Astrocyte of the cerebellum (primary cell): ENCODE measurements around the gene CDH6.

Experiments used
- DNase-seq: peaks from one replicate; pipeline ENCODE4 v3.0.0-alpha.2; 2011; ENCODE audit warnings: low read depth
- H3K4me3 ChIP-seq: 2 replicates; pipeline ENCODE4 v1.5.1; 2011; ENCODE audit warnings: mild to moderate bottlenecking, low read depth, low read length, moderate library complexity
- in situ Hi-C: cut with HindIII; loops from 2 replicates; pipeline ENCODE4 v1.10.0; 2017; ENCODE audit warnings: low sequenced_read_pairs
- TF ChIP-seq, protein P1 (sequence below): IDR thresholded peaks from 2 replicates; pipeline ENCODE4 v1.5.1; 2012; ENCODE audit warnings: low read length, low read depth, moderate library complexity, mild to moderate bottlenecking; ENCODE audit errors: missing control alignments

The CDH6 gene

DNA sequence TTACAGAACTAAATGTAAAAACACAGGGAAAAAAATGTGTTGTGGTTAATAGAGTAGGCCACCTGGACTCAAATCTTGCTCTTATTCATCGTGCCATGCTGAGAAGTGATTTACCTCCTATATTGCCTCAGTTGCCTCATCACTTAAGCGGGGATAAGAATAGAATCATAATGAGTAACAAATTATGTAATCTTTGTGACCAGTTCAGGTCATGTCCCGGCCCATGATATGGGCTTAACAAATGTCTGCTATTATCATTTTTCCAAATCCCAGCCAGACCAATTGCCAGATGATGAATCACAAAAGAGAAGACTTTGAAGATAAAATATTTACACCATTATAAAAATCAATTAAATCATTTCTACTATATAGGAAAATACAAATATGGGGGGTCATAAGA, 89.8 kb downstream of the CDH6 start:
- TF ChIP-seq, protein P1, sequence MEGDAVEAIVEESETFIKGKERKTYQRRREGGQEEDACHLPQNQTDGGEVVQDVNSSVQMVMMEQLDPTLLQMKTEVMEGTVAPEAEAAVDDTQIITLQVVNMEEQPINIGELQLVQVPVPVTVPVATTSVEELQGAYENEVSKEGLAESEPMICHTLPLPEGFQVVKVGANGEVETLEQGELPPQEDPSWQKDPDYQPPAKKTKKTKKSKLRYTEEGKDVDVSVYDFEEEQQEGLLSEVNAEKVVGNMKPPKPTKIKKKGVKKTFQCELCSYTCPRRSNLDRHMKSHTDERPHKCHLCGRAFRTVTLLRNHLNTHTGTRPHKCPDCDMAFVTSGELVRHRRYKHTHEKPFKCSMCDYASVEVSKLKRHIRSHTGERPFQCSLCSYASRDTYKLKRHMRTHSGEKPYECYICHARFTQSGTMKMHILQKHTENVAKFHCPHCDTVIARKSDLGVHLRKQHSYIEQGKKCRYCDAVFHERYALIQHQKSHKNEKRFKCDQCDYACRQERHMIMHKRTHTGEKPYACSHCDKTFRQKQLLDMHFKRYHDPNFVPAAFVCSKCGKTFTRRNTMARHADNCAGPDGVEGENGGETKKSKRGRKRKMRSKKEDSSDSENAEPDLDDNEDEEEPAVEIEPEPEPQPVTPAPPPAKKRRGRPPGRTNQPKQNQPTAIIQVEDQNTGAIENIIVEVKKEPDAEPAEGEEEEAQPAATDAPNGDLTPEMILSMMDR = no peak
- H3K4me3 ChIP-seq = no peak overlapping the region
- DNase-seq = no peak
- in situ Hi-C loops = no loop called here

DNA sequence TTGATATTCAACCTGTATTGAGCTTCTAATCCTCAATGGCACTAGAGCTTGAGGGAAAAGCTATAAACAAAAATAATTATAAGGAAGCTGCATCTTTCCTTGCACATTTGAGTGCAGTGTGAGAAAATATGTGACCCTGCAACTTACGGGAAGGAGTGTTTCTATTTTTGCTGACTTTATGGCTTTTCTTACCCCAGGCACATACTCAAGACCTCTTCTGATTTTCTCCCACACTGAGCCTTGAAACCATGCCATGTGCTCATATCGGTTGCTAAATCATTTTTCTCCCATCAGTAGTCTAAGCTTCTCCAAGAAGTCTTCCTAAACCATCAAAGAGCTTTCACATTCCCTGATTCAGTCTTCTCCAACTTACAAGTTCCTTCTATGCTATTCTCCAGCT, 91.5 kb downstream of the CDH6 start:
- DNase-seq = no peak
- TF ChIP-seq, protein P1 = no peak
- in situ Hi-C loops = no loop called here
- H3K4me3 ChIP-seq = no peak overlapping the region

GRCh38 chr5:31287985-31288384, 94.5 kb downstream of the CDH6 start:
- in situ Hi-C loops = no loop called here
- TF ChIP-seq, protein P1 = no peak
- no peak overlapping the region for H3K4me3 ChIP-seq
- DNase-seq = no peak

- in situ Hi-C loops = no loop called here
- TF ChIP-seq, protein P1 = no peak
- DNase-seq = no peak
- no peak overlapping the region for H3K4me3 ChIP-seq
These were observed 95.9 kb downstream of the CDH6 start for GRCh38 chr5:31289429-31289828.

GRCh38 chr5:31291323-31291854, 97.9 kb downstream of the CDH6 start:
- no peak for DNase-seq
- no peak overlapping the region for H3K4me3 ChIP-seq
- in situ Hi-C loops = no loop called here
- TF ChIP-seq, protein P1 = no peak

GRCh38 chr5:31300501-31300900, 107.0 kb downstream of the CDH6 start:
- TF ChIP-seq, protein P1 = no peak
- in situ Hi-C loops = no loop called here
- no peak for DNase-seq
- H3K4me3 ChIP-seq = no peak overlapping the region

- in situ Hi-C loops = no loop called here
- no peak overlapping the region for H3K4me3 ChIP-seq
- DNase-seq = no peak
- TF ChIP-seq, protein P1 = no peak
These were observed 108.3 kb downstream of the CDH6 start for GRCh38 chr5:31301833-31302232.
